HG03439 (cell line): Measurements from ENCODE around the gene SLMAP.
"Not testable (repeated sequence)": the region's sequence is repeated elsewhere in the genome, so short reads cannot be mapped to it uniquely, and the experiment has no call there.

ENCODE experiments used
- ATAC-seq: cut with Tn5 transposase; IDR thresholded peaks from one replicate; pipeline ENCODE4 v1.9.1; 2021; ENCODE audit warnings: mild to moderate bottlenecking, moderate library complexity; ENCODE audit not compliant: unreplicated experiment

SLMAP gene

GRCh38 chr3:57793737-57794187 lies 37.7 kb downstream of the SLMAP start:
- ATAC-seq = no peak

DNA sequence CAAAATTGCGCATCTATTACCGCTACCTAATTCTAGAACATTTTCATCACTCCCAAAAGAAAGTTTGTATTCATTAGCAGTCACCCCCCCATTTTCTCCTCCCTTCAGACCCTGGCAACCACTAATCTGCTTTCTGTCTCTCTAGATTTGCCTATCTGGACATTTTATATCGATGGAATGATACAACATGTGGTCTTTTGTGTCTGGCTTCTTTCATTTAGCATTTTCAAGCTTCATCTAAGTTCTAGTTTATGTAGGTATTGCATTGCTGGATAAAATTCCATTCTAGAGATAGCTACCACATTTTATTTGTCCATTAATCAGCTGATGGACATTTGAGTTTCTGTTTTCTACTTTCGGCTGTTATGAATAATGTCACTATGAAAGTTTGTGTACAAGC lies 38.4 kb downstream of the SLMAP start:
- no peak for ATAC-seq

- ATAC-seq = no peak
Observed at GRCh38 chr3:57794951-57795350, 38.8 kb downstream of the SLMAP start.

- no peak for ATAC-seq
Observed at GRCh38 chr3:57796261-57796660, 40.2 kb downstream of the SLMAP start.

GRCh38 chr3:57797701-57798487 lies 41.8 kb downstream of the SLMAP start:
- no peak for ATAC-seq

GRCh38 chr3:57803647-57804081 lies 47.6 kb downstream of the SLMAP start:
- no peak for ATAC-seq

GRCh38 chr3:57805266-57805665 lies 49.2 kb downstream of the SLMAP start:
- ATAC-seq = no peak

- ATAC-seq = no peak
Observed at GRCh38 chr3:57805674-57806073, 49.6 kb downstream of the SLMAP start.

GRCh38 chr3:57806195-57806594 lies 50.1 kb downstream of the SLMAP start:
- not testable (repeated sequence) for ATAC-seq

DNA sequence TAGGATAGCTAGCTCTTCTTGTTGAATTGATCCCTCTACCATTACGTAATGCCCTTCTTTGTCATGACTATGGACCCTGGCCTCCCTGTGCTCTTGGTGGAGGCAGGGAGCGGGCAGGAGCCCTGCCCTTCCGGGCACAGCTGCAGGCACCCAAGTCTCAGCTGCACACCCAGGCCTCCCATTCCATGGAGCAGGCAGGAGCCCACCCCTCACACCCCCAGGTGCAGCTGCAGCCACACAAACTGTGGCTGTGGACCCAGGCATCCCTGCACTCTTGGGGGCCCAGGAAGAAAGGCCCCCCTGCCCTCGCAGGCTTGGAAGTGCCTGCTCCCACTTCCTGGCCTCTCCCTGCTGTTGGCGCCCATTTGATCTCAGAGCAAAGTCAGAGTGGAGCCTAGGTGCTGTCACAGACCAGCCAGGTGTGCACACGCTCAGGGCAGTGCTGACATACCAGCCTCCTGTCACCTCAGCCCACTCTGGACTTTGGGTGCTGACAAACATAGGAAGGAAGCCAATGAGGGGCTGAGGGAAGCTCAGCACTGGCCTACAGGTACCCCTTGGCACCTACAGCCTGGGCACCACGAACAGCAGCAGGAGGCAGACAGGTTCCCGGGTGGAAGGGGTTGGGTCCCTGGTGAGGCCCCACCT lies 53.0 kb downstream of the SLMAP start:
- ATAC-seq = no peak

GRCh38 chr3:57809609-57809968 lies 53.5 kb downstream of the SLMAP start:
- no peak for ATAC-seq

GRCh38 chr3:57810048-57810447 lies 53.9 kb downstream of the SLMAP start:
- no peak for ATAC-seq

- ATAC-seq = no peak
Observed at GRCh38 chr3:57810471-57811137, 54.5 kb downstream of the SLMAP start.

DNA sequence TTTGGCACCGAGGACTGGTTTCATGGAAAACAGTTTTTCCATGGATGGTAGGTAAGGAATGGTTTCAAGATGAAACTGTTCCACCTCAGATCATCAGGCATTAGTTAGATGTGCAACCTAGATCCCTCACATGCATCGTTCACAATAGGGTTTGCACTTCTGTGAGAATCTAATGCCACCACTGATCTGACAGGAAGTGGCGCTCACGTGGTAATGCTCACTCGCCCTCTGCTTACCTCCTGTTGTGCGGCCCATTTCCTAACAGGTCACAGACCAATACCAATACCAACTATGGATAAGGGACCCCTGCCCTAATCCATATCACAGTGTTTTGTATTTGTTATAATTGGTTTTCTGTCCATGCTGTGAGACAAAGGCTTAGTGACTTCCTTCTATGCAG lies 58.9 kb downstream of the SLMAP start:
- no peak for ATAC-seq

DNA sequence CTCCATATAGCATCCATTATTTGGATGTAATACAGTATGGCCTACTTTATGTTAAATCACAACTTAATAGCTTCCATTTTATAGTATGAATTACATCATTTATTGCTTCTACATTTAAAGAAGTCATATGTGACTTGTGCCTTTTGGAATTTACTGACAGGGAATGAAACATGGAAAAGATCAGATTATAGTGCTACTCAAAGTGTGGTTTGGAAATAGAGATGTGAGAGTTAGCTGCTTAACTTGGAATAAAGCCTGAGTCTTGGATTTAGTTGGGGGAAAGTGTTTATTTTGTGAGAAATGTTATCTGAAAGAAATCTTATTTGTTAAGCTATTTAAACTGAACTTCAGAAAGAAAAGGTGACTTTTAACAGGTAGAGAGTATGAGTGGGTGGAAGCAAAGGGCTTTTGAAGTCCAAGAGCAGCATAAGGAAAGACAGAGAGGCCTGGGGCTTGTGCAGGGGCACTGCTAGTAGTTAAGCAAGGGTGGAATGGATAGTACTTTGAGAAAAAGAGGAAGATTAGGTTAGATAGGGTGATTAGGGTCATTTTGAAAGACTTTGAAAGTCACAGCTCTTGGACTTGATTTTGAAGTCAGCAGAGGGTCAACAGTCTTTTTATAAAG lies 60.5 kb downstream of the SLMAP start:
- ATAC-seq = no peak

- ATAC-seq = no peak
Observed at GRCh38 chr3:57818772-57819171, 62.7 kb downstream of the SLMAP start.

GRCh38 chr3:57820479-57820878 lies 64.4 kb downstream of the SLMAP start:
- no peak for ATAC-seq

GRCh38 chr3:57821765-57822164 lies 65.7 kb downstream of the SLMAP start:
- ATAC-seq = no peak

DNA sequence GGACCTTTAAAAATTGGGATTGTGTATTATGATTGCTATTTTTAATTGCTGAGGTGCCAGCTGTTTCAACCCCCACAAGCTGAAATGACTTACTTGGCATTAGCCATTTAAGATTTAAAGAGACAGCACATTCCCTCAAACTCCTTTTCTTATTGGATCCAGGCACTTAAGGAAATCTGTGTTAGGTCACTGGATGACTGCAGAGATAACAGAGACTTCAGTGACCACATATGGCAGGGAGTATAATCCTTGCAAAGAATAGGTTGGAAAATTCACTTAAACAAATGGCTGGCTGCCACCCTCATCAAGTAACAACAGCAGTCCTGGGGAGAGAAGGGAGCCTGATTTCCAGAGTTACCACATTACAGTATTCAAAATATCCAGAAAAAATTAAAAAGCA lies 66.6 kb downstream of the SLMAP start:
- no peak for ATAC-seq

DNA sequence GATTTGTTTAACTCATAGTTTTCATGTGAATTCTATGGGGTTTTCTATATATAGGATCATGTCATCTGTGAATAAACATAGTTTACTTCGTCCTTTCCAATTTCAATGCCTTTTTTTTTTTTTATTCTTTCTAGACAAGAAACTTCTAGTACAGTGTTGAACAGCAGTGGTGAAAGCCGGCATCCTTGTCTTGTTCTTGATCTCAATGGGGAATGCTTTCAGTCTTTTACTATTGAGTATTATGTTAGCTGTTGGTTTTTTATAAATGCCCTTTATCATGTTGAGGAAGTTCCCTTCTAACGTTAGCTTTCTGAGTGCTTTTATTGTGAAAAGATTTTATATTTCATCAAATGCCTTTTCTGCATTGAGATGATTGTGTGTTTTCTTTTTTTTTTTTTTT lies 69.0 kb downstream of the SLMAP start:
- ATAC-seq = no peak

- ATAC-seq = no peak
Observed at GRCh38 chr3:57826245-57826951, 70.3 kb downstream of the SLMAP start.
